H1 (cell line): ENCODE measurements around the gene KIAA1755. TPM values are rescaled to one million over a fixed set of nuclear protein-coding genes. Genes with fewer than 3 reads are reported as not detected.

Experiments
- CTCF ChIA-PET: fragments of 300-600 bp; sonication (Branson Sonifier 250); formaldehyde crosslinking; loops from one replicate; lab custom pipeline; 2021; ENCODE audit not compliant: partially characterized antibody; lab: Charles Lee
- POLR2A ChIA-PET: fragments of 300-600 bp; sonication (Branson Sonifier 250); formaldehyde crosslinking; loops from one replicate; lab custom pipeline; 2021; ENCODE audit warnings: inconsistent platforms; ENCODE audit not compliant: partially characterized antibody; lab: Charles Lee
- DNase-seq, 2 experiments: peaks; one replicate each; pipeline versions ENCODE4 v3.0.0 to v3.0.0-alpha.2; 2010 to 2022; ENCODE audit warnings: low spot score in 2 of 2, low read depth in 1 of 2, mixed read lengths in 1 of 2
- FAIRE-seq: peaks from 2 replicates; lab custom pipeline; 2011; peaks lifted over from hg19 to GRCh38; lab: Jason Lieb, UNC
- H2AFZ ChIP-seq: 2 replicates; pipeline ENCODE4 v1.8.1; 2012; ENCODE audit warnings: low read length, inconsistent platforms
- H2AK5ac ChIP-seq: 2 replicates; pipeline ENCODE4 v1.6.1; 2013; ENCODE audit warnings: low read depth, low read length
- H2BK120ac ChIP-seq: replicated peaks from 2 replicates; pipeline ENCODE3; 2013; ENCODE audit warnings: low read depth, low read length, inconsistent platforms
- H2BK12ac ChIP-seq: 2 replicates; pipeline ENCODE4 v1.6.1; 2013; ENCODE audit warnings: low read depth, low read length
- H2BK15ac ChIP-seq: 2 replicates; pipeline ENCODE4 v1.6.1; 2013; ENCODE audit warnings: low read length
- H2BK20ac ChIP-seq: 2 replicates; pipeline ENCODE4 v1.6.1; 2013; ENCODE audit warnings: low read length
- H2BK5ac ChIP-seq: 2 replicates; pipeline ENCODE4 v1.6.1; 2013; ENCODE audit warnings: low read depth, low read length
- H3K14ac ChIP-seq: 2 replicates; pipeline ENCODE4 v1.6.1; 2013; ENCODE audit warnings: inconsistent platforms; ENCODE audit not compliant: insufficient read length
- H3K18ac ChIP-seq: 2 replicates; pipeline ENCODE4 v1.6.1; 2013; ENCODE audit warnings: low read length; ENCODE audit errors: extremely low read depth
- H3K23ac ChIP-seq: 2 replicates; pipeline ENCODE4 v1.6.1; 2013; ENCODE audit warnings: inconsistent platforms; ENCODE audit not compliant: insufficient read length
- H3K23me2 ChIP-seq: 2 replicates; pipeline ENCODE4 v1.6.1; 2013; ENCODE audit warnings: low read depth, low read length
- H3K27ac ChIP-seq: 2 replicates; pipeline ENCODE4 v1.6.1; 2011; ENCODE audit warnings: low read depth, low read length, inconsistent platforms
- H3K27me3 ChIP-seq, 4 experiments: replicated peaks in 1 of 4; 1 replicate in 1 of 4; 2 replicates in 3 of 4; pipeline versions ENCODE4 v1.6.1 to v1.8.1; 2011 to 2013; ENCODE audit warnings: low read length in 3 of 4, mild to moderate bottlenecking in 3 of 4, inconsistent platforms in 2 of 4, mixed read lengths in 2 of 4, moderate library complexity in 1 of 4; ENCODE audit not compliant: control insufficient read depth in 3 of 4, insufficient read depth in 3 of 4; ENCODE audit errors: extremely low read depth in 1 of 4
- H3K36me3 ChIP-seq, 4 experiments: 2 replicates each; pipeline versions ENCODE4 v1.6.1 to v1.8.1; 2011 to 2013; ENCODE audit warnings: mild to moderate bottlenecking in 4 of 4, low read length in 3 of 4, moderate library complexity in 2 of 4, control low read depth in 1 of 4, inconsistent platforms in 1 of 4; ENCODE audit not compliant: insufficient read depth in 4 of 4, control insufficient read depth in 2 of 4
- H3K4ac ChIP-seq: replicated peaks from 2 replicates; pipeline ENCODE3; 2013; ENCODE audit warnings: low read length, low read depth, mixed read lengths, inconsistent platforms; ENCODE audit not compliant: insufficient read length
- H3K4me1 ChIP-seq, 4 experiments: replicated peaks in 1 of 4; 1 replicate in 1 of 4; 2 replicates in 3 of 4; pipeline versions ENCODE4 v1.6.1 to v1.8.1; 2011 to 2013; ENCODE audit warnings: low read length in 3 of 4, inconsistent platforms in 2 of 4, mixed read lengths in 1 of 4; ENCODE audit not compliant: insufficient read depth in 4 of 4, control insufficient read depth in 3 of 4
- H3K4me2 ChIP-seq, 2 experiments: 2 replicates each; pipeline versions ENCODE4 v1.6.1 to v1.8.1; 2011 to 2013; ENCODE audit warnings: low read depth in 2 of 2, low read length in 2 of 2, control low read depth in 1 of 2, inconsistent platforms in 1 of 2, mild to moderate bottlenecking in 1 of 2; ENCODE audit not compliant: insufficient read depth in 1 of 2
- H3K4me3 ChIP-seq, 4 experiments: fragments of 200-600, 300-600 bp in 1 of 4; sonication (generic), shearing (Covaris generic), sonication (Bioruptor Twin) in 1 of 4; 2 replicates each; pipeline versions ENCODE4 v1.5.1 to v1.8.1; 2011 to 2016; ENCODE audit warnings: low read length in 4 of 4, low read depth in 3 of 4, control low read depth in 2 of 4, inconsistent platforms in 2 of 4, mild to moderate bottlenecking in 2 of 4, mixed read lengths in 1 of 4, moderate library complexity in 1 of 4; ENCODE audit not compliant: insufficient read depth in 2 of 4; ENCODE audit errors: extremely low read depth in 1 of 4
- H3K56ac ChIP-seq: replicated peaks from 2 replicates; pipeline ENCODE3; 2013; ENCODE audit warnings: low read depth, mild to moderate bottlenecking, mixed read lengths, low read length, inconsistent platforms; ENCODE audit not compliant: insufficient read length
- H3K79me1 ChIP-seq: 2 replicates; pipeline ENCODE4 v1.6.1; 2013; ENCODE audit warnings: low read depth, low read length, control low read depth
- H3K79me2 ChIP-seq, 2 experiments: 2 replicates each; pipeline versions ENCODE4 v1.6.1 to v1.8.1; 2012 to 2013; ENCODE audit warnings: low read length in 2 of 2, mild to moderate bottlenecking in 2 of 2, inconsistent platforms in 1 of 2; ENCODE audit not compliant: insufficient read depth in 2 of 2, control insufficient read depth in 1 of 2
- H3K9ac ChIP-seq, 4 experiments: replicated peaks in 1 of 4; 1 replicate in 1 of 4; 2 replicates in 3 of 4; pipeline versions ENCODE4 v1.6.1 to v1.8.1; 2011 to 2013; ENCODE audit warnings: low read depth in 3 of 4, low read length in 3 of 4, control low read depth in 2 of 4, mild to moderate bottlenecking in 2 of 4, moderate library complexity in 2 of 4, inconsistent platforms in 1 of 4; ENCODE audit errors: extremely low read depth in 1 of 4
- H3K9me3 ChIP-seq, 2 experiments: 2 replicates each; pipeline versions ENCODE4 v1.6.1 to v1.8.1; 2012 to 2013; ENCODE audit warnings: mild to moderate bottlenecking in 2 of 2, moderate library complexity in 2 of 2, control low read depth in 1 of 2, inconsistent platforms in 1 of 2, low read depth in 1 of 2, low read length in 1 of 2, mixed read lengths in 1 of 2; ENCODE audit not compliant: insufficient read depth in 2 of 2
- H4K20me1 ChIP-seq, 2 experiments: replicated peaks in 1 of 2; 2 replicates each; pipeline versions ENCODE3 to v1.8.1; 2011 to 2013; ENCODE audit warnings: inconsistent platforms in 2 of 2, low read length in 2 of 2, mild to moderate bottlenecking in 1 of 2; ENCODE audit not compliant: insufficient read depth in 2 of 2, control insufficient read depth in 1 of 2
- H4K5ac ChIP-seq: 2 replicates; pipeline ENCODE4 v1.6.1; 2013; ENCODE audit warnings: low read length, low read depth, mixed read lengths, inconsistent platforms; ENCODE audit not compliant: insufficient read length
- H4K8ac ChIP-seq: 2 replicates; pipeline ENCODE4 v1.8.0; 2013; ENCODE audit warnings: mild to moderate bottlenecking, moderate library complexity, low read length, inconsistent platforms; ENCODE audit not compliant: insufficient read depth; ENCODE audit errors: extremely low read depth
- H4K91ac ChIP-seq: replicated peaks from 2 replicates; pipeline ENCODE3; 2013; ENCODE audit warnings: low read length, mixed read lengths, inconsistent platforms; ENCODE audit not compliant: insufficient read length
- CBX5 ChIP-seq: fragments of 300-800, 300-1000 bp; sonication (generic); IDR thresholded peaks from 2 replicates; pipeline ENCODE4 v1.7.1; 2016; ENCODE audit warnings: antibody characterized with exemption, low read length, low read depth
- JUND ChIP-seq: IDR thresholded peaks from 2 replicates; pipeline ENCODE4 v1.6.1; 2011; ENCODE audit warnings: mild to moderate bottlenecking, improper control_type of control experiment, low read length
- KDM5A ChIP-seq: fragments of 200-600 bp; IDR thresholded peaks from 2 replicates; pipeline ENCODE4 v1.7.1; 2012; ENCODE audit warnings: mild to moderate bottlenecking, low read length, inconsistent platforms, mixed read lengths
- POU5F1 ChIP-seq: IDR thresholded peaks from 2 replicates; pipeline ENCODE4 v1.6.1; 2011; ENCODE audit warnings: low read depth, mild to moderate bottlenecking, low read length, moderate library complexity
- RFX5 ChIP-seq: IDR thresholded peaks from 2 replicates; pipeline ENCODE4 v1.6.1; 2011; ENCODE audit warnings: low read depth, low read length, improper control_type of control experiment, borderline replicate concordance
- SP4 ChIP-seq: IDR thresholded peaks from 2 replicates; pipeline ENCODE4 v1.6.1; 2012; ENCODE audit warnings: low read length, inconsistent platforms
- TAF7 ChIP-seq: optimal IDR thresholded peaks from 2 replicates; pipeline ENCODE3; 2011; ENCODE audit warnings: low read depth, mild to moderate bottlenecking, inconsistent platforms, low read length, moderate library complexity, borderline replicate concordance
- TBP ChIP-seq: IDR thresholded peaks from 2 replicates; pipeline ENCODE4 v1.6.1; 2011; ENCODE audit warnings: low read depth, low read length, improper control_type of control experiment
- YY1 ChIP-seq: IDR thresholded peaks from 2 replicates; pipeline ENCODE4 v1.6.1; 2011; ENCODE audit warnings: low read depth, mild to moderate bottlenecking, low read length
- WGBS, 2 experiments: shearing (Covaris generic) in 1 of 2; methylation state at CpG; one replicate each; pipeline versions ENCODE4 v1.1.6 to v1.1.7; 2013 to 2015; ENCODE audit warnings: low lambda C conversion rate in 2 of 2, mixed read lengths in 2 of 2, inconsistent platforms in 1 of 2, low coverage in 1 of 2, missing lambda C conversion rate in 1 of 2; ENCODE audit not compliant: insufficient replicate concordance in 2 of 2, insufficient coverage in 1 of 2, insufficient read length in 1 of 2; ENCODE audit errors: extremely low coverage in 1 of 2, missing lambda C conversion rate in 1 of 2; 5-methylcytosine and 5-hydroxymethylcytosine counted together
- polyA plus RNA-seq, 7 experiments: library from polyadenylated mRNA; depleted of rRNA in 3 of 7; stranded (reverse) in 5 of 7; unstranded in 2 of 7; fragments of >200 nt in 5 of 7; fragments of 200-250 nt in 2 of 7; gene quantifications; 1 replicate in 5 of 7; 2 replicates in 1 of 7; 4 replicates in 1 of 7; pipeline versions ENCODE4 v1.2.1 to v1.2.3, GENCODE V29; 2011 to 2013; ENCODE audit warnings: missing spikeins in 2 of 7, mixed read lengths in 2 of 7
- total RNA-seq: library from RNA; stranded (reverse); fragmentation: NEBNext Ultra II Directional; extraction: Animal tissue kit (Norgen Biotek cat#: 25700); gene quantifications from 2 replicates; pipeline ENCODE4 v1.2.1, GENCODE V29; 2021

Gene KIAA1755
- total and polyA plus RNA-seq, 2 of the 8 experiments (the other 6 are each of a cell fraction or from before 2014, with no cell fraction given), result 0.23 TPM; not detected in 1

DNA sequence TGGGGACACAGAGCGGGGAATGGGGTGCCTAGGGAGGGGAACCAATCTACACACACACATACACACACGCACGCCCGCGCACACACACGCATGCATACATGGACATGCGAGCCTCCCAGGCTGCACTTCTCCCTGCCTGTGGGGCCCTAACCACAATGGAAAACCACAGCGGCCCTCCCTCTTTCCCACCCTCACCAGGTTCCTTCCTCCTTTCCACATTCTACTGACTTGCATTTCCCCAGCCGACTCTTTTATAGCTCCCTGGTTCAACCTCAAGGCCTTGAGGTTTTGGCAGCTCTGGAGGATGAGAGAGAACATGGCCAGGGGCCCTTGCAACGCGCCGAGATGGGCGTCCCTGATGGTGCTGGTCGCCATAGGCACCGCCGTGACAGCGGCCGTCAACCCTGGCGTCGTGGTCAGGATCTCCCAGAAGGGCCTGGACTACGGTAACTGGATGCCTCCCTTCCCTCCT is 43.4 kb upstream of the KIAA1755 start, which contains the start of gene BPI:
TSS of gene BPI (plus strand) at position 249 of the 472 bp plus-strand sequence. CDS start at position 317, 68 bp downstream.
- peak within 1 kb of the TSS; percentile 42; the same call in 1 of the 2 replicates for H2BK12ac ChIP-seq
- H3K4me3 ChIP-seq, result no peak within 1 kb of the TSS
- peaks cover 0 to 8% (median 5%) of the 10 kb centered on the region in 4 experiments; a peak in 4 of 7 replicates for H3K4me1 ChIP-seq
- CTCF ChIA-PET, result interaction anchor here (1.0 to 5.7 kb wide), 13 partner anchors 8 to 91 kb away, joined by 3 to 47 read pairs (median 5); no protein-coding TSS in a partner anchor
- no peak within 1 kb of the TSS for H4K5ac ChIP-seq
- H3K79me2 ChIP-seq, result no peaks in the 10 kb centered on the region
- no peak within 1 kb of the TSS for H3K4me2 ChIP-seq
- H3K27me3 ChIP-seq, result no peaks in the 10 kb centered on the region; a peak in 1 of 7 replicates
- H3K23me2 ChIP-seq, result no peaks in the 10 kb centered on the region
- DNase-seq (no peak), FAIRE-seq (no peak)
- H2BK120ac ChIP-seq, result no peak within 1 kb of the TSS
- H2AK5ac ChIP-seq, result no peak within 1 kb of the TSS
- no peaks in the 10 kb centered on the region for H3K79me1 ChIP-seq
- 92% methylated on average over 16 of the region's 21 CpGs; no CpG with 5 or more reads in 1 of the 2 experiments for WGBS, 2 experiments
- H3K14ac ChIP-seq, result no peak within 1 kb of the TSS
- POLR2A ChIA-PET, result no interaction called here
- peak within 1 kb of the TSS; percentile 3; the same call in 1 of the 2 replicates for H4K8ac ChIP-seq
- H3K4ac ChIP-seq, result no peak within 1 kb of the TSS
- no peaks in the 10 kb centered on the region for H4K20me1 ChIP-seq
- H3K23ac ChIP-seq, result no peak within 1 kb of the TSS
- 0 out of 2 replicates have a peak within 1 kb of the TSS, but pooled peaks have one; percentile 16 for H2BK15ac ChIP-seq
- H3K9me3 ChIP-seq, result no peaks in the 10 kb centered on the region
- no peak within 1 kb of the TSS for H4K91ac ChIP-seq
- H2BK5ac ChIP-seq, result no peak within 1 kb of the TSS
- no peak within 1 kb of the TSS for H2BK20ac ChIP-seq
- H3K27ac ChIP-seq, result no peak within 1 kb of the TSS
- no peak for TF ChIP-seq KDM5A
- no peak for TF ChIP-seq CBX5
- no peak for TF ChIP-seq YY1
- no peak for TF ChIP-seq POU5F1
- TF ChIP-seq TAF7, result no peak
- no peak for TF ChIP-seq JUND
- no peak for TF ChIP-seq RFX5
- no peak for TF ChIP-seq TBP
- TF ChIP-seq SP4, result no peak
- no peak within 1 kb of the TSS for H3K56ac ChIP-seq
- H3K18ac ChIP-seq, result no peak within 1 kb of the TSS
- no peak within 1 kb of the TSS for H2AFZ ChIP-seq
- H3K36me3 ChIP-seq, result no peaks in the 10 kb centered on the region
- no peak within 1 kb of the TSS for H3K9ac ChIP-seq
